ENCODE results near the gene NOC4L. TPM values are rescaled to one million over a fixed set of nuclear protein-coding genes. Genes with fewer than 3 reads are reported as not detected.

NOC4L gene
- total RNA-seq, 1 experiment from 2014 or later: 39.6 TPM

- H3K36me3 ChIP-seq (ENCODE audit: control insufficient read depth, insufficient read depth, low read length): no peaks in the 10 kb centered on the region
- CTCF ChIA-PET: no interaction called here
These were observed 20.2 kb downstream of the NOC4L start for GRCh38 chr12:132164426-132164825.

DNA sequence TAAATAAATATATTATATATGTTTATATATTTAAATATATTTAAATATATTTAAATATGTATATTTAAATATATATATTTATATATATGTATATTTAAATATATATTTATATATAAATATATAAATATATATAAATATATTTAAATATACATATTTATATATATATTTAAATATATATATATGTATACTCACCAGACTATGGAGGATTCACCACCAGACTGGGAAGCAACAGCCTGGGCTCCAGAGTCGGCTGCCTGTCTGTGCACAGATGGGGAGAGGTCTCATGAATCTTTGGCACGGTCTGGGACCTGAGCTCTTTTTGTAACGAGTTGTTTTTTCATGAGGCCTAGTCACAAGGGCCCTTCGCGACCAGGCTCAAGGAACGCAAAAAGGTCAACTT is 21.3 kb downstream of the NOC4L start:
- no peak overlapping the region for H3K27ac Mint-ChIP-seq (ENCODE audit: unreplicated experiment)
- peaks cover 5% of the 10 kb centered on the region for H3K27me3 Mint-ChIP-seq (ENCODE audit: insufficient read depth, unreplicated experiment)
- Histone ChIP-seq H3K27me3 (replicated peaks; ENCODE audit: control insufficient read depth, insufficient read depth, low read length) (no peaks in the 10 kb centered on the region), H3K4me1 (no peaks in the 10 kb centered on the region), H3K4me3 (ENCODE audit: low read depth, low read length) (no peak overlapping the region), H3K9me3 (no peaks in the 10 kb centered on the region), H3K36me3 (ENCODE audit: control insufficient read depth, insufficient read depth, low read length) (no peaks in the 10 kb centered on the region)
- H3K4me3 Mint-ChIP-seq (ENCODE audit: unreplicated experiment): no peak overlapping the region
- H3K9me3 Mint-ChIP-seq (ENCODE audit: unreplicated experiment): peaks cover 18% of the 10 kb centered on the region
- no peaks in the 10 kb centered on the region for H3K4me1 Mint-ChIP-seq (ENCODE audit: low read depth, unreplicated experiment)
- no peak for TF ChIP-seq CTCF (IDR thresholded peaks at IDR 0.05; ENCODE audit: insufficient read depth in 1 of 2, low read depth in 1 of 2, low read length in 1 of 2, severe bottlenecking in 1 of 2, unreplicated experiment in 1 of 2)
- no TSS peak for BruUV-seq (replicated peaks)
- DNase-seq: no peak
- intact Hi-C loops (cut with micrococcal nuclease; ENCODE audit: unreplicated experiment): no loop called here
- POLR2A ChIA-PET: no interaction called here
- peaks cover 10% of the 10 kb centered on the region for H3K36me3 Mint-ChIP-seq (ENCODE audit: insufficient read depth, unreplicated experiment)
- CTCF ChIA-PET: no interaction called here

More at GRCh38 chr12:132164426-132164825, 20.2 kb downstream of the NOC4L start:
- H3K4me1 ChIP-seq: no peaks in the 10 kb centered on the region
- H3K4me1 Mint-ChIP-seq (ENCODE audit: low read depth, unreplicated experiment): no peaks in the 10 kb centered on the region
- POLR2A ChIA-PET: interaction anchor here (0.7 kb wide), 1 partner anchor 241 kb away, joined by 3 read pairs; no protein-coding TSS in a partner anchor
- no peak overlapping the region for H3K27ac Mint-ChIP-seq (ENCODE audit: unreplicated experiment)
- H3K9me3 Mint-ChIP-seq (ENCODE audit: unreplicated experiment): peaks cover 18% of the 10 kb centered on the region
- BruUV-seq (replicated peaks): no TSS peak
- no peaks in the 10 kb centered on the region for H3K9me3 ChIP-seq
- no peaks in the 10 kb centered on the region for H3K27me3 ChIP-seq (replicated peaks; ENCODE audit: control insufficient read depth, insufficient read depth, low read length)
- H3K4me3 ChIP-seq (ENCODE audit: low read depth, low read length): no peak overlapping the region
- H3K27me3 Mint-ChIP-seq (ENCODE audit: insufficient read depth, unreplicated experiment): peaks cover 5% of the 10 kb centered on the region
- no peak for DNase-seq
- H3K4me3 Mint-ChIP-seq (ENCODE audit: unreplicated experiment): no peak overlapping the region
- intact Hi-C loops (cut with micrococcal nuclease; ENCODE audit: unreplicated experiment): no loop called here
- peaks cover 10% of the 10 kb centered on the region for H3K36me3 Mint-ChIP-seq (ENCODE audit: insufficient read depth, unreplicated experiment)
- no peak for TF ChIP-seq CTCF (IDR thresholded peaks at IDR 0.05; ENCODE audit: insufficient read depth in 1 of 2, low read depth in 1 of 2, low read length in 1 of 2, severe bottlenecking in 1 of 2, unreplicated experiment in 1 of 2)

DNA sequence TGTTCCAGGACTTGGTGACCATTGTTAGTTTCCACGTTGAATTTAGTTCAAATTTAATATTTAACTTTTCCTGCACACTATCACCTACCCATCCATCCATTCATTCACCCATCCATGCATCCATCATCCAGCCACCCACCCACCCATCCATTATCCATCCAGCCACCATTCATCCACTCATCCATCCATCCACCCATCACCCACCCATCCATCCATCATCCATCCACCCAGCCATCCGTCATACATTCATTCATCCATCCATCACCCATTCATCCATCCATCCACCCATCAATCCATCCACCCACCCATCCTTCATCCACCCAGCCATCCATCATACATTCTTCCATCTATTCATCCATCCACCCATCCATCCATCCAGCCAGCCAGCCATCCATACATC is 21.8 kb downstream of the NOC4L start:
- no peak for TF ChIP-seq CTCF (IDR thresholded peaks at IDR 0.05; ENCODE audit: insufficient read depth in 1 of 2, low read depth in 1 of 2, low read length in 1 of 2, severe bottlenecking in 1 of 2, unreplicated experiment in 1 of 2)
- CTCF ChIA-PET: no interaction called here
- BruUV-seq (replicated peaks): no TSS peak

More for the DNA sequence above, 21.8 kb downstream of the NOC4L start:
- no peaks in the 10 kb centered on the region for H3K4me1 Mint-ChIP-seq (ENCODE audit: low read depth, unreplicated experiment)
- H3K36me3 Mint-ChIP-seq (ENCODE audit: insufficient read depth, unreplicated experiment): peaks cover 10% of the 10 kb centered on the region
- peaks cover 5% of the 10 kb centered on the region for H3K27me3 Mint-ChIP-seq (ENCODE audit: insufficient read depth, unreplicated experiment)
- H3K27ac Mint-ChIP-seq (ENCODE audit: unreplicated experiment): no peak overlapping the region
- H3K4me3 ChIP-seq (ENCODE audit: low read depth, low read length): no peak overlapping the region
- H3K27me3 ChIP-seq (replicated peaks; ENCODE audit: control insufficient read depth, insufficient read depth, low read length): no peaks in the 10 kb centered on the region
- no peaks in the 10 kb centered on the region for H3K4me1 ChIP-seq
- intact Hi-C loops (cut with micrococcal nuclease; ENCODE audit: unreplicated experiment): no loop called here
- H3K9me3 ChIP-seq: no peaks in the 10 kb centered on the region
- H3K36me3 ChIP-seq (ENCODE audit: control insufficient read depth, insufficient read depth, low read length): no peaks in the 10 kb centered on the region
- POLR2A ChIA-PET: no interaction called here
- H3K4me3 Mint-ChIP-seq (ENCODE audit: unreplicated experiment): no peak overlapping the region
- no peak for DNase-seq
- H3K9me3 Mint-ChIP-seq (ENCODE audit: unreplicated experiment): peaks cover 18% of the 10 kb centered on the region

Data from Caco-2 (cell line).